NCI-H128 (cell line): ENCODE data around the gene C4orf50.
"Not testable (repeated sequence)": the region's sequence is repeated elsewhere in the genome, so short reads cannot be mapped to it uniquely, and the experiment has no call there.

ENCODE experiments used
- DNase-seq: peaks from one replicate; lab custom pipeline; 2025; ENCODE audit not compliant: unreplicated experiment; lab: John Stamatoyannopoulos, UW

The C4orf50 gene

DNA sequence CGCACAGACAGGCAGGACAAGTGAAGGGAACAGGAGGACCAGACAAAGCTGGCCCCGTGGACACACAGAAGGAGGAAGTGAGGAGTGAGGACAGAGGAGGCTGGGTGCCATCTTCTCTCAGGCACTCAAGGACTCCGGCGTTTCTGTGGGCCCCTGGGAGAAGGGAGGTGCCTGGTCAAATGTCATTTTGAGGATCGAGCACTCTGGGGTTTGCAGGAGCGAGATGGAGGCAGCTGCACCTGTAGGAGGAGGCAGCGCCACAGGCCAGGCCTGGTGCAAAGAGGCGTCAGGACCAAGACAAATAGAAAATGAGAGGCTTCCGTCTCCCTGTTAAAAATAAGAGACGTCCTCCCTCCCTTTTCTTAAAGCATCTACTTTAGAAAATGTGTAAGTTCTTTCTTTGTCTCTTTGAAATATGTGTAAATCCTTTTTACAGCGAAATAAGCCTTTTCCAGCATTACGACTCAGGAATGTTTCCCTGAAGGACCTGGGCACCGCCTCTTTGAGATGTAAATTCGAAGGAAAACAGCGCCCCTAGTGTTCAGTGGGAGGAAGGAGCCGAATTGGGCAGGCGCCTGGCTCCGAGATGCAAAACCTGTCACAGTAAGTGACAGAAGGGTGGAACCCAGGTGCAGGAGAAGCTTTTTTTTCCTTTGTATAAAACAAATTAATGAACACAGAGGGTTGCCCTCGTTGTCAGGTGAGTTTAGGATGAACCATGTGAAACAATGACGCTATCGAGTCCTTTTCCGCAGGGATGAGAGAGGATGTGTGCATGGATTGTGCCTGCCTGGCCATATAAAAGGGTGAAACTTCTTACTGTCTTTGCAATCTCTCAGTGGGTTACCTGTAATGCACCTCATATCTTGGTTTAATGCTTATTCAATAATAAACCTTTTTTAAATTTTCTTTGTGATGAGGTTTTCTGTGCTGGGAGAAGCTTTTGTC, 1.4 kb upstream of the C4orf50 start:
- no peak for DNase-seq

DNA sequence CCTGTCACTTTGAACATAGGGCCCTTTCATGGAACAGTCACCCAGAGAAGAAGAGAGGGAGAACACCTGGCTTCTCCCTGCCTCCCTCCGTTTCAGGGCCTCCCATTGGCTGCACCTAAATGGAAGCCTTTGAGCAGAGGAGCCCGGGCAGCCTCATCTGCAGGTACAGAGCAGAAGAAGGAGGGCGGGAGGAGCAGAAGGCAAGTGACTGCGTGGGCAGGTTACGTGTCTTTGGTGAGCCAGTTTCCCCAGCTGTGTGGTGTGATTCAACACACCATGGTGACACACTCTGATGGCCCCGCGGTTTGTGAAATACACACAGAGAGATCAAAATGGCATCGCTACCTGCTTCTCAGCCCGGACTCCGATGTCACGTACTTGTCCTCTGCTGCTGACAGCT, 431 bp downstream of the C4orf50 start:
- no peak for DNase-seq

DNA sequence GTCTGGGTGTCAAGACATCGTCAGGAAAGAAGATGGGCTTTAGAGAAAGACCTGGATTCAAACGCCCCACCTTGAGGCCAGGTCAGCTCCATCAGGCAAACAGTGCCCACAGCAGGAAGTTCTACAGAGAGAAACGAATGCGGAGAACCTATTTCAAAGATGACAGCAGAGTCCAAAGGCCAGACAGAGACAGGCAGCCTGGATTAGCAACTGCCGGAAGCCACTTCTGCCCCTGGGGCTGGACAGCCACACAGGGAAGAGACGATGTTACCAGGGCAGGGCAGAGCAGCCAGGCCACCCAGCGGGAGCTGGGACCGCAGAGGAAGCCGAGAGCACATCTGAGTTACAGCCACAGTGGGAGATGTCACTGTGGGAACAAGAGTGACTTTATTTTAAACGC, 1.2 kb downstream of the C4orf50 start:
- no peak for DNase-seq

DNA sequence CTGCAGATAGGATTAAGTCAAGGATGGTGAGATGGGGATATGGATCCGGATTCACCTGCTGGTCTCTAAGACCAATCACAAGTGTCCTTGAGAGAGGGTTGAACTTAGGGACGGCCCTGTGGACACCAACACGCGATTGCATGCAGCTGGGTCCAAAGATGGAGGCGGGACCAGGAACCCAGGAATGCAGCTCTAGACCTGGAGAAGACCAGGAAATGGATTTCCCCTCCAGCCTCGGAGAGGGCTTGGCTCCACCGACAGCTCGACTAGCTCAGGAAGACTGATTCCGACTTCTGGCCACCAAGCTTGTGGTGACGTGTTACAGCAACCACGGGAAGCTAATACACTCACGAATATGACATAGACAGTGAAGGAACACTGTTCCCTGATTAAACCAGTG, 4.7 kb downstream of the C4orf50 start:
- DNase-seq: no peak

DNA sequence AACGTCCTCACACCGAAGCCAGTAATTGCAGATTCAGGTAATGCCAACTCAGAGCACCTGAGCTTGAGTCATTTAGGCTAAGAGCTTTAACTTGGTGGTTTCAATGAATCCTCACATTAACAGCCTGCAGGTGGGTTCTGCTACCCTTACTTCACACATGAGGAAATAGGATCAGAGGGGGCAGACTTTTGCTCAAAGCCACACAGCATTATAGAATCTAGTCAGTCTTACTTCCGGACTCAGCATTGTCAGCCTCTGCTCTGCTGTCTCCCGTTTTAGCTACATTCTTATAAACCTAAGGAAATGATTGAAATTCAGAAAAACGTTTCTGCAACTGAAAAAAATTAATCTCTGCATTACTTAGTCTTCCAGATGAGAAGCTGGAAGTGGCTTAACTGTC, 6.0 kb downstream of the C4orf50 start:
- no peak for DNase-seq

DNA sequence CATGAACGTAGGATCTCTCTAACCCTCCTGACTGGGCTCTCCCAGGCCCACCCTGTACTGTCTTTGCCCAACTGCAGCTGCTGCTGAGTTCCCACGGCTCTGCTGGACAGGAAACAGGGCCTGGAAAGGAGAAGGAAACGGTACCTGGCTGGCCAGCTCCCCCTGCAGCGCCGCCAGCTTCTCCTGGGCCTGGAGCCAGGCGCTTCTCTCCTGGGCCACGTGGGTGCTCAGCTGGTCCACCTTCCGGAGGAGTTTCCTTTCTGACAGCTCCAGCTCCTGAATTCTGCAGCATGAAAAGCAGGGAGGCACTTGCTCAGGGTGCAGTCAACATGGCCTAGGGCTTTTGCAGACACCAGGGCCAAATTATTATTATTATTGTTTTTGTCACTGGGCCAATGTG, 6.5 kb downstream of the C4orf50 start:
- no peak for DNase-seq

DNA sequence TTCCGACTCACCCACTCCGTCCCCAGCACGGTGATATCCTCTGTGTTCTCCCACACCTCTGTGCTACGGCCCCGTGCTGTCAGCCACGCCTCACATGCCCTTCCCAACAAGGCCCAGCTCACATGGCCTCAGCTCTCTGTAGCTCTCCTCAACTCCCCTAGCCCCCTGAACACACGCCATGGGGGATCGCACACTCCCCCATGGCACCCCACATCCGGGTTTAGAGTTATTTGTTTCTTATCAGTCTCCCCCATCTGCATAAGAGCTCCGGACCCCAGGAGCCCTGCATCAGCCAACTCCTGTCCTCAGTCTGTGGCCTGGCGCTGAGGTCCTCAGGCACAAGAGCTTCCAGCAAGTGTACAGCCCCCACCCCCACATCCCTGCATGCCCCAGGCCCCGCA, 7.0 kb downstream of the C4orf50 start:
- DNase-seq: no peak

DNA sequence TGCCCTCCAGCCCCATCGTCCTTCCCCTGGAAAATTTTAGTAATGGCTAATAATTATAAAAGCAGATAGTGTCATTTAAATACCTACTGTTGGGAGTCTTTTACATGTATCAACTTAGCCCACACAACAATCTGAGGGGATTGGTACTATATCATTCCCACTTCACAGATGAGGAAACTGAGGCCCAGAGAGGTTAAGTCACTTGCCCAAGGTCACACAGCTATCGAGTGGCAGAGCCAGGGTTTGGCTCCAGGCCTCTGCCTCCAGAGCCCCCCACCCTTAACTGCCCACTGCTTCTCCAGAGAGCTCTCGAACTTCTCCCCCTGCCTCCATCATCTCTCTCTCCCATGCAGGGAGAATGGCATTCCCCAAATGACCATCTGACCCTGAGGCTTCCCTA, 7.4 kb downstream of the C4orf50 start:
- DNase-seq: no peak

DNA sequence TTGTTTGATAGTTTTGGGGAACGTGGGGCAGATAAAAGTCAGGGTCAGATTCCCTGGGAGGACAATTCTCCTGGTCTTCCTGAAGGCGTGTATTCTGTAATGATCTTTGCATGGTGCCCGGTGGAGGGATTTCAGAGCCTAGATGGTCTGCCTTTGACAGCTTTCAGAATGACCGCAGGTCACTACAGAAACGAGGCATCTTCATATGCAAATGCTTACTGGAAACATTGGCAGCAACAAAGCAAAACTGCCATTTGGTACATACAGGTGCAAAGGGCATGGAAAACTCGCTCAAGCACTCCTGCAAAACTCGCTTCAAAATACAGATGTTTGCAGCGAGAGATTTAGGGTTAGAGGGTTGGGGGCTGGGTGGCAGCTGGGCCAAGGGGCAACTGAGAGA, 8.8 kb downstream of the C4orf50 start:
- DNase-seq: no peak

DNA sequence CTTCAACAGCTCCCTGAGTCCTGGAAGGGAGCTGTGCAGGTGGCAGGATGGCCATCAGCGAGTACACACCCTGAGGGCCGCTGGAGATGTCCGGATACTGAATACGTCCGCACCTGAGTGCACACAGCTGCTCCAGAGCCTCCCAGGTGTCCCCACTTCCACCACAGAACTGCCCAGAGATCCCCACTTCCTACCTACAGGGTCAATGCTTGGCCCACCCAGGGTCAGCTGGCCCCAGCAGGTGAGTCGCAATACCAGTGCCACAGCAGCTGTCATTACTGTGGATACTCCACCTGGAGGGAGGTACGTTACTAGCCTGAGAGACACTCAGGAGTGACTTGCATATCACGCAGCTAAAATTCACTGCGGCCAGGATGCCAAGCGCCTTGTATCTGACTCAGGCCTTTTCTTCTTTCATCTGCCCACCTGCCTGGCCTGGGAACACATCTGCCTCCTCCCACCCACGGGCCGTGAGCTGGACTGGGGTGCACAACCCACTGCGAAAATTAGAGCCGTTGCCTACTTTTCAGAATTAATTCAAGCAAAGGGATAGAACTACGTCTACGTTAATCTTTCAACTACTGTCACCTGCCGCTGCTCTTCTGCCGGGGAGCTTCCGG, 9.4 kb downstream of the C4orf50 start:
- no peak for DNase-seq

DNA sequence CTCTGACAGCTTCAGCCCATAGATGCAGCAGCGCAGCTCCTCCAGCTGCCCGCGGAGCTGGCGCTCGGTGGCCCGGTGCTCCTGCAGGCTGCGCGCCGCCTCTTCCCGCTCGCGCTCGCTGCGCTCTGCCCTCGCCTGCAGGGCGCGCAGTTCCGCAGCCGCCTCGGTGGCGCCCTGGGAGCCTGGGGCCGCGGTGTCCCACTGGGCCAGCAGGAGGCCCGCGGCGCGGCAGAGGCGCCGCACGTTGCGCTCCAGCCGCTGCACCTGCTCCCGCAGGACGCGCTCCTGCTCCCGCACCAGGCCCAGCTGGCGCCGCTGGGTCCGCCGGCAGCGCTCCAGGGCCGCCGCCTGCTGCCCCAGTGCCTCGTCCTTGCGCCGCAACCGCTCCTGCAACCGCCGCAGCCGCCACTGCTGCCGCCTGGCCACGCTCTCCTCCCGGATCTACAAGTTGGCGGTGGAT, 10.1 kb downstream of the C4orf50 start:
- no peak for DNase-seq

DNA sequence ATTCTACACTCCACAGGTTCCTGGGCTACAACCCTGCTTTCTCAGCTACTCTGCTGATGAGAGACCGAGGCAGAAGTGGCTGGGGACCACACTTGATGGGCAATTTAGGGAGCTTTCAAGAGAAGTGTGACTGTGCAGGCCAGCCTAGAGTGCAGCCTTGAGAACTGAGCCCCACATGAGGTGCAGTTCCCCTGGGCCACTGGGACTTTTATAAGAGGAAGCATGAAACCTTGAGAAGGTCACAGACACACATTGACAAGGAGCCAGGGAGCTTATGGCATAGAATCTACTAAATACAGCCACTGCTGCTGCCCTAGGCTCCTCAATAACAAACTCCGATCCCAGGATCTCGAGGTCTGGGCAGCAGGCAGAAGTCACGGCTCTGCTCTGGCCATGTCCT, 13.1 kb downstream of the C4orf50 start:
- DNase-seq: no peak

DNA sequence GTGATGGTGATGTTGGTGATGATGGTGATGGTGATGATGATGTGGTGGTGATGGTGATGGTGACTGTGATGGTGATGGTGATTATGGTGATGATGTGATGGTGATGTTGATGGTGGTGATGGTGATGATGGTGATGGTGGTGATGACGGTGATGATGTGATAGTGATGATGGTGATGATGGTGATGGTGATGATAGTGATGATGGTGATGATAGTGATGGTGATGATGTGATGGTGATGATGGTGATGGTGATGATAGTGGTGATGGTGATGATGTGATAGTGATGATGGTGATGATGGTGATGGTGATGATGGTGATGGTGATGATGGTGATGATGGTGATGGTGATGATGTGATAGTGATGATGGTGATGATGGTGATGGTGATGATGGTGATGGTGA, 14.7 kb downstream of the C4orf50 start:
- not testable (repeated sequence) for DNase-seq

DNA sequence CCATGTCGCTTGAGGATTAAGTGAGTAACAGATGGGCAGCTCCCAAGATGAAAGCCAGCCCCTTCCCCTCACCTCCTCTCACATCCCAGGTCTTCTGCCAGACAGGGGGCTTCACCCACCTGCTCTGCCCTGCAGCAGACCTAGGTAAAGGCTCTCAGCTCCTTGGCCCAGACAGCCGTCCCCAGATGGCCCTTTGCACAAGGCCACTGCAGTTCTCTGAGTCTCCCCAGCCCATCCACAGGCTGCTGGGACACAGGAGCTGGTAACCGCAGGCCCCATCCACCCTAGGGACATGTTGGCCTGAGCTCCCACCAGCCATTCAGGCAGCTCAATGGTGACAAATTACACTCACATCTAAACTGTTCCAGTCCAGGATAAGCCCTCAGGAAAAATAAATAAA, 15.3 kb downstream of the C4orf50 start:
- DNase-seq: no peak

DNA sequence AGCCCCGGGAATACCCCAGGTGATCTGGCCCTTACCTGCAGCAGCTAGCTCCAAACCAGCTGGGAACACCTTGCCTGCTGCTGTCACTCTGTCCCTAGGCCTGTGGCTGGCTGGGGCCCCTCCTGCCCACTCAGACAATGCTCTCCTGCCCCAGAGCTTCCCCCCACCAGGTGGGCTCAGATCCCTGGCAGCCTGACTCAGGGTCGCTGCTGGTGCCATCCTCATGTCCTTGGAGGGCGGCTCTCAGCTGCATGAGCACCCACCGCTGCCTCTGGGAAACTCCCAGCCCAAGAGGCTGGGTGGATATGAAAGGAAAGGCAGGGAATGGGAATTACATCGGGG, 15.8 kb downstream of the C4orf50 start:
- no peak for DNase-seq

DNA sequence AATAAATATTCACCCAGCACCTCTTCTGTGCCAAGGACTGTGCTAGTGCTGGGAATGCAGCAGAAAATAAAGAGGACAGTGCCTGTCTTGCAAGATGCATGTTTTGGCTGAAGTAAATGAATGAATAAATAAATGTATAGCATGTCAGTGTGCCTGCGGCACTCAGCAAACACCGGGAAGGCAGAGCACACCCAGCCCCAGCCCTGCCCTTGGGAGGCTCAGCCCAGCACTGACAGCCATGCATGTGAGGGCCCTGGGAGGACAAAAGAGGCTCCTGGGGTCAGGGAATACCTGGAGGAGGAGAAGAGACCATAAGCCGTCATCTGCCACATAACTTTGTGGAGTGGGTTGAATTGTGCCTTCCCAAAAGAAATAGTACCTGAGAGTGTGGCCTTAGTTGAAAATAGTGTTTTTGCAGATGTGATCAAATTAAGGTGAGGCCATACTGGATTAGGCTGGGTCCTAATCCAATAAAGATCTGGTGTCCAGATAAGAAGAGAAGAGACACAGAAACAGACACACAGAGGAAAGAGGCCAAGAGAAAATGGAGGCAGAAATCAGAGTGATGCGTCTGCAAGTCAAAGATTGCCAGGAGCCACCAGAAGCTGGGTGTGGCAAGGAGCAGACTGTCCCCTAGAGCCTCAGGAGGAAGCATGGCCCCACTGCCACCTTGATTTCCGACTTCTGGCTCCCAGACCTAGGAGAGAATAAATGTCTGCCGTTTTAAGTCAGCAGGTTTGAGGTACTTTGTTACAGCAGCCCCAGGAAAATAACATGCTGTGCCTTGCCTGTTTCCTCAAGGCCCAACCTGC, 16.3 kb downstream of the C4orf50 start:
- no peak for DNase-seq

DNA sequence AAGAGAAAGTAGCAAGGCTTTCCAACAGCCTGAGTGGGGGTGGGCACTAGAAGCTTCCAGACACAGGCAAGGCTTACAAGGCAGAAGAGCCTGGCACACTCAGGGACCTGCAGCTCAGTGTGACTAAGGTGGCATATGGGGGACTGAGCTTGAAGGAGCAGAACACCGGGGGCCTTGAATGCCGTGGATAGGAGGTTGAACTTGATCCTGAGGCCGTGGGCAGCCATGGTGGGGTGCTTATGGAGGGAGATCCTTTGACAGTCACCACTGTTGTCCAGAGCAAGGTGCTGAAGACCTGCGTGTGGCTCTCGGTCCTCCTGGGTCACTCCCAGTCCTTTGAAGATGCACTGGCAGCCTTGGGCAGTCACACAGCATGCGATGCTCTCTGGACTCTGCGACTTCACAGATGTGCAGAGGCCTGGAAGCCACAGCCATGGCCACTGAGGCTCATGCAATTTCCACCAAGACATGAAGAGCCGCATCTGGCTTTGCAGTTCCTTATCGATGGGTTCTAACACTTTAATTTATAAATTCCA, 18.3 kb downstream of the C4orf50 start:
- DNase-seq: no peak

DNA sequence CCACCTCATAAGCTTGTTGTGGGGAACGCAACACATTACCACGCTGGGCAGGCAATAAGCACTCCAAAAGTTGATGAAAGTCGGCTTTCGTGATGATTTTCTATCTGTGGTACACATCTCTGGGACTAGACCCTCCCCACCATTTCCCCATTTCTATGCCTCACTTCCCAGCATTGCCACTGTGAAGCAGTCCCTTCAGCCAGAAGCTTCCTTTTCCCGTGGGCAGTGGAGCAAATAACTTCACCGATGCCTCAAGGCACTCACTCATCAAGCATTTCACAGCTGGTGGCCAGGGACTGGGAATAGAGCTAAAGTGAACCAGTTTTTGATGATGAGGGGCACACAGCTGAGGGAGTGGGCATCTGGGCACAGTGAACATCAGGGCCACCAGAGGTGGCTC, 18.9 kb downstream of the C4orf50 start:
- no peak for DNase-seq

DNA sequence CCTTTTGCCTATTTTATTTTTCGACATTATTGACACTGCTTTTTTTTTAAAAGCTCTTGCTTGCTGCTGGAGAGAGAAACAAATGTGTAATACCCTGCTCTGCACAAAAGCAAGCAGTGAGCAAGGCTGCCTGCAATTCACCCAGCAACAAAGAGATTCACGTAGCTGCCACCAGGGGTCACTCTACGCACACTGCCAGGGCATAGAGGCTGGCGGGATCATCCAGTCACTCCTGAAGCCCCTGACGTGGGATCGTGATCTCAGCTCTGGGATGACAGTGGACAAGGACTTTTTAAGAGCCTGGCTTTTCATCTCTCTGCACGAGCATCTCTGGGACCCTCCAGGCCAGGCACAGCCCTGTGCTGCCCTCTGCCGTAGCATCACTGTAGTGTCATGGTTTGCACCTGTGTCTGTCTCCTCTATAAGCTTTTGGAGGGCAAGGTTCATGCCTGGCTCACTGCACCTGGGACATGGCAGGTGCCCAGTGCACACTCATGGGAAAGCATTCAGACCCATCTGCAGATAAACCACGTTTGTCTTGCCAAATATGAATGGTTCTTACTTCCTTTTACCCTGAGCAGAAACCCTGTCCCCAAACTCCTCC, 19.8 kb downstream of the C4orf50 start:
- peak; percentile 36 for DNase-seq

DNA sequence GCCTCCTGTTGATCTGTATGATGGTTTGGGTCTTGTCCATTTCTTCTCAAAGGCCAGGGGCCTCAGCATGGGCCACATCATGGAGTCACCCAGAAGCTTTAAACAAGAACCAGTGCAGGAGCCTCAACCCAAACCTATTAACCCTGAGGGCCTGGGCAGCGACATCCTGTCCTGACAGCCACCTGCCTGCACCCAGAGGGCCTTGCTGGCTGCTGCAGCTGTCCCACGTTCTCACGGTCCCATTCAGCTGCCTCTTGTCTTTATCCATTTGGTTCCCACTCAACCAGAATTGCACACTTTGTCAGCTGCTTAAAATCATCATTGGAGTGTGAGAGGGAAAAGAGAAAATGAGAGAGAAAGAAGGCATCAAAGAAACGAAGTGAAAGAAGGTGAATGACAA, 21.6 kb downstream of the C4orf50 start:
- no peak for DNase-seq
